ENCODE results near the gene GPRC5B.

GPRC5B gene

DNA sequence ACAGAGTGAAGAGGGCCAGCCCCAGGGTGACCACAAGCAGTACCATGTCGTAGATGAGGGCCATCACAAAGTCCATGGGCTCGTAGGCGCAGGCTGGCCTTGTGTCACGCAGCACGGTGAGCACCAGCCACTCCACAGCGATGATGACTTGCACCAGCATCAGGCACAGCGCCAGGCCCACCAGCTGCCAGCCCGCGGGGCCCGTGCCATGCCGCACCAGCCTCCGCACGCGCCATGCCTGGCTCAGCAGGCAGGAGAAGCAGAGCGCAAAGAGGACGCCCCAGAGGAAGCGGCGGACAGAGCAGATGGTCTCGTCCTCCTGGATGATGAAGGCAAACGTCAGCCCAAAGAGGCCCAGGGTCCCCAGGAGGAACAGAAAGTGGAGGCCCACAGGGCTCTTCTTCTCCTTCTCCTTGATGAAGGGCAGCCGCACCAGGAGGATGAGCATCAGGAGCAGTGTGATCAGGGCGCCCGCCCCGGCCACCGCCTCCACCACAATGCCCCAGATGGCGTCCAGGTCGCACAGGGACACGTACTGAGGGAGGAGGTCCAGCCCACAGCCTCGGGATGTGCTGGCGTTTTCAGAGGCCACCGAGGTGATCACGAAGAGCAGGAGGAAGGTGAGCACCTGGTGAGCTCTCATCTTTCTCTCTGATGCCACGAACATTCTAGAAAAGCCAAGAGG, 12.3 kb downstream of the GPRC5B start:
- no peak for DNase-seq (ENCODE audit: low read depth in 2 of 2)

DNA sequence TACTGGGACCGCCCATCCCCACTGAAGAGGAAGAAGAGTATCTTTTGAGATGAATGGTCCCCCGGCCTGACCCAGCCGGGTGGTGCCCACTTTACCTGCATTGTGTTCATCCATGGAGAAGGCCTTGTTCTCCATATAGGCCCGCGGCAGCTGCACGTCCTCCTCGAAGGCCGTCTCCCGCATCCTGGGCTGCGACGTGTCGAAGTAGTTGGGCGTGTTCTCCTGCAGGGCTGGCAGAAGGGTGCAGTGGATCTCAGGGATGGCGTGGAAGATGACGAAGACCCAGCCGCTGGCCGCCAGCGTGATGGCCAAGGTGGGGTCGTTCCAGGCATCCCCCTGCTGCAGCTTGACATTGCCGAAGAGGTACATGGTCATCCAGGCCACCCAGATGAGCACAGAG, 12.9 kb downstream of the GPRC5B start:
- DNase-seq (ENCODE audit: low read depth in 2 of 2), result no peak

DNA sequence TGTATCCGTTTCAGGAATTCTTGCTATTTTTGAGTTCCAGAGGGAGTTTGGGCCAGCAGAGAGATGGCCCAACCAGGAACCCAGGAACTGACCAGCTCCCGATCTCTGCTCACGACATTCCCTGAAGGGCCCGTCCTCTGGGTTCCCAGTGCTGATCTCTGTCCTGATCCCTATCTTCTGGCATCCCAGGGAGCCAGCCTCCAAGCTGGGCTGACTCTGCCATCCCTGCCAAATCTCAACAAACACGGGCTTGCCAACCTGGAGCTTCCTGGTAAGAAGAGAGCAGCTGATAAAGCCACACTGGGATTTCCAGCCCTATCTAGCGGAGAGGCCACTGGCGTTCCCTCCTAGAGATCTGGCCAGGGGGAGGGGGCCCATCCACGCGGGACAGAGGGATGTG, 16.2 kb downstream of the GPRC5B start:
- DNase-seq (ENCODE audit: low read depth in 2 of 2), result no peak

DNA sequence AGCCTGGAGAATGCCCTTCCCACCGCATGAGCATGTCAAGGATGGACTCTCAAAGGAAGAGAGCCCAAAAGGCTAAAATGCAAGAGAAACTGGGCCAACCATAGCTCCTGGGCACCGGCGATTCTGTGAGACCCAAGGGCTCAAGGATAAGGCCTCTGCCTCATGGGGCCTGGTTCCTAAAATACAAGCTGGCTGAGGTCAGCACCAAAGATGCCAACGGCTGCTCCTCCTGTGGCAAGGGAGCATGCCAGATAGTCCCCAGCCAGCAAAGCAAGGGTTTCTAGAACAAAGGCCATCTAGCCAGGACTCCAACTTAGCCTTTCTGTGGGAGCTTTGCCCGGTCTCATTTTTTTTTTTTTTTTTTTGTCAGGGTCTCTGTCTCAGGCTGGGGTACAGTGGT, 20.1 kb downstream of the GPRC5B start:
- DNase-seq (ENCODE audit: low read depth in 2 of 2), result no peak

DNA sequence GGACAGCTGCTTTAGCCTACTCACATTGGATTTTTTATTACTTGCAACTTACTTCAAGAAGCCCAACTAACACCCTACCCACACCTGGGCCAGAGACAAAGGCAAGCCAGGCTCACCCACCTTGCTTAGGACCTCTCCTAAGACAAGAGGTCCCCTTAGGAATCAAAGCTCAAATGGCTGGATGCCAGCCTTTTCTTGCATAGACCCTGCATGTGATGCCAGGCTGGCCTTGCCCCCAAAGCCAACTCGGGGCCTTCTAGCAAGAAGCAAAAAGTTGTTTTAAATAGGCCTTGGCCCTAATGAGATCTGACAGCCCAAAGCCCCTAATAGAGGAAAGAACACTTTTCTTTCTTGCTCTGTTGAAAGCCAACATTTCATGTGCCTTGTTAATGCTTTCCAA, 20.7 kb downstream of the GPRC5B start:
- DNase-seq (ENCODE audit: low read depth in 2 of 2), result no peak

DNA sequence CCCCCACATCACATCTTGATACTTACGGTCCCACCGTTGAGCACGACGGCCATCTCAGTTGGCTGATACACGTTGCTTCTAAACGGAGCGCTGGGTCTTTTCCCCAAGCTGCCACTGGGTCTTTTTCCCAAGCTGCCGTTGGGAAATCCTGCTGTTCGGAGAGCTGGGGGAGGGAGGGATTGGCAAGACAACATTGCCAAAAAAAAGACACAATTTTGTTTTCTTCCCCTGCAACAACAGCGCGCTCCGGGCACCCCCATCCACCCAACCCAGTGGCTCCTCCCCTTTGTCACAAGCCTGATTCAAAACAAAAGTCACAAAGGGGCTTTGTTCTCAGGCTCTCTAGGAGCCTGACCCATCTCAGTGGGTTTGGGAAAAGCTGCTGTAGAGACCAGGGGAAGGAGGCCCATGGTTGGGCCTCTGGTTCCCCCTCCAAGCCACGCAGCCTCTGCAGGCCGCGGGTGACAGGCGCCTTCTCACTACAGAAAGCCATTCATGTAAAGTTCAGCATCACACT, 22.8 kb downstream of the GPRC5B start:
- DNase-seq (ENCODE audit: low read depth in 2 of 2), result no peak

DNA sequence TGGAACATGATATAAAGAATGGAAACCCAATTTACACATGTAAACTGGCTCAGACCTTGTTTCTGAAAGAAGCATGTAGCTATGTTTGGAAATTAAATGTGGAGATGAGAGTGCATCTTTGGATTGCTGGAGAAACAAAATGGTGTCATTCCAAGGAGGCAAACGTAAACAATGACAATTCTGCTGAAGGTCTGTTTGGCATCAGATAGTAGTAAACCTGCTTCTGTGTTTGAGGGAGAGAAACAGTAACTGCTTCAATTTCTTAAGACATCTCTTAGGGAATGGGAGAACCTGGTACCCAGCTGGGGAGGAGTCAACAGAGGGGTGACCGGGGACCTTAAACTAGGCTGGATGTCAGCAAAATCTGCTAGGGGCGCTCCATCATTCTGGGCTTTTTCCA, 23.5 kb downstream of the GPRC5B start:
- DNase-seq (ENCODE audit: low read depth in 2 of 2), result no peak

DNA sequence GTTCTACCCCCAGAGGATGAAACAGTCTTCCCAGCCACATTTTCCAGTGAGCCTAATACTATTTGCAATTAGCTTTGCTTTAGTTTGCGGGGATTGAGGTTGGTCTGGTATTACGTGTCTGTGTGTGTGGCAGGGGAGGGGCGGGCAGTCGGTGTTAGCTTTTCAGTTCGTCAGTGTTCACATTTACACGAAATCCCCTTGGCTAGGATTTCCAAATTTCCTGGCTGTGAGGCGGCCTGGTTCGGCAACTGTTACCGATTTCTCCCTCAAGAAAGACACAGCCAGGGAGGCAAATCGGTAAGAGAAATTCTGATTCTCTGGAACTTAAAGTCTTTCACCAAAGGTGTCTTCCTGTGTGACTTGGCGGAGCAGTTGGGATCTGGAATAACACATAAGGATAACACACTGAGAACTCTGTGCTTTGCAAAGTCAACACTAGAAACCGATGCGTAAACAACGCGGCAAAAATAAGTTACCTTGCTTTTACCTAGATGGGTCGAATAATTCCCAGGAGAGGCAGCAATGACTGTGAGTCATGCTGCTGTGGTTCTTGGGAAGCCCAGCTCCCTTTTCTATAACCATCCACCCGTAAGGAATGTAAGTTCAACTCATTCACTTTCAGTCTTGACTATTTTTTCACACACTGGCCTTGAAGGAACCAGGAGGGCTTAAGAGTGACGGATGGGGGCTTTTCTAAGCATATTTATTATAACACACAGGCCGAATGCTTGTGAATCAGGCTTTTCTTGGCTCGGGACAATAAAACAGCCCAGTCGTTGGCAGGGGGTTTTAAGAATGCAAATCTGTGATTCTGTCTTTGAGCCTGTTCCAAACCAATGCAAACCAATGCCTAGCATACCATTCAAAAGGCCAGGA, 24.2 kb downstream of the GPRC5B start:
- no peak for DNase-seq (ENCODE audit: low read depth in 2 of 2)

DNA sequence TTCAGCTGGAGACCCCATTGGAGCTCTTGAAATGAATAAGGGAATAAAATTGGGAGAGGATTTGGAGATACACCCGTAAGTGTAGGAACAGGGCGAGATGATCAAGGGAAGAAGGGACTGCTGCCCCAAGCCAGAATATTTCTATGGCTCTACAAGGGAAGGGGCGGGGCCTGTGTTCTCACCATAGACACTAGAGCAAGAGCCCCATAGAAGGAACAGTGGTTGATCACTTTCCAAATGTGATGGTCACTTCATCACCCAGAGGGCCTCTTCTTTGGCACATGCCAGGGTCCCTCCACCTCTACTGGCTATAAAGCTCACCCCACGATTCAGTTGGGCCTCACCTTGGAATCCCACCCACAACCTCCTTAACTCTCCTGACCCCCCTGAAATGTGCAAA, 25.0 kb downstream of the GPRC5B start:
- DNase-seq (ENCODE audit: low read depth in 2 of 2), result no peak

DNA sequence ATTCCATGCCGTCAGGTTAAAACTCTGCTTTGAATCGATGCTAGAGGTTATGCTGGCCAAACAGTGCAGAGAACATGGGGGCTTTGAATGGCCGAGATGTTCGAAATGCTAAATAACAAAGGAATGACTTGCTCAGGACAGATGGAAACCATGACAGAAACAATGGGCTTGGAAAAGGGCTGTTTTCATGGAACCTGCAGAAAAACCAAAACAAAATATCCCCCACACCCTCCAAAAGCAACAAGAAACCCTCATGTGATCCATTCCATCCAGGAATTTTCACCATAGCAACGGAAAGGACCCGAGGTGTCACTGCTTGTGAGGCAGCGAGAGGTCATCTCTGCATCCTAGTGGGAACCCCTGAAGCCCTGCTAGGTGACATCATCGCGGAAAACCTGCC, 25.5 kb downstream of the GPRC5B start:
- DNase-seq (ENCODE audit: low read depth in 2 of 2), result no peak

DNA sequence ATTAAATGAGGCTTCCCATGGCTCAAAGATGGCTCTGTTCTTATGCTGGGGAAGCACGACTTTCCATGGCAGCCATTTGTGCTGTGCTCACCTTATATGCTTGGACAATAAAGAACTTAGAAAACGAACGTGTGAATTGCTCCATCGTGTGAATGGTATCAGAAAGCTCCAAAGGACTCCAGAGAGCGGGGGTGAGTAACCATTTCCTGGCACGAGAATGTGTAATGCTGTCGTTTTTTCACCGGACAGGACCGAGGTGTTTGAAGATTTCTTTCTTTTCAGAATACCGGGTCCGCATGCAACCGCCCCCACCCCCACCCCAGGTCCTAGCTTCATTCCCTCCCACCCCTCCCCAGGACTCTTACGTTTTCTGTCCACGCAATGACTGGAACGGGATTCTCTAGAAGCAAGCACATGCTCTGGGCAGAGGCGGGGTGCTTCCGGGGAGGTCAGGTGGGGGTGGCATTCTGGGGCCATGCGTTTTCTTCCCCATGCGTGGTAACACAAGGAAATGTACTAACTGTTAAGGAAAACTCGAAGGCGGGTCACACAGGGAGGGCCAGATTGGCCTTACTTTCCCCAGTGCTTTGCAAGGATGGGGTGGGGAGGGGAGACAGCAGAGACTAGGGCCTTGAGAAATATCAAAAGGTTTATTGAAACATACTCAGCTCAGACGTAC, 26.2 kb downstream of the GPRC5B start:
- no peak for DNase-seq (ENCODE audit: low read depth in 2 of 2)

DNA sequence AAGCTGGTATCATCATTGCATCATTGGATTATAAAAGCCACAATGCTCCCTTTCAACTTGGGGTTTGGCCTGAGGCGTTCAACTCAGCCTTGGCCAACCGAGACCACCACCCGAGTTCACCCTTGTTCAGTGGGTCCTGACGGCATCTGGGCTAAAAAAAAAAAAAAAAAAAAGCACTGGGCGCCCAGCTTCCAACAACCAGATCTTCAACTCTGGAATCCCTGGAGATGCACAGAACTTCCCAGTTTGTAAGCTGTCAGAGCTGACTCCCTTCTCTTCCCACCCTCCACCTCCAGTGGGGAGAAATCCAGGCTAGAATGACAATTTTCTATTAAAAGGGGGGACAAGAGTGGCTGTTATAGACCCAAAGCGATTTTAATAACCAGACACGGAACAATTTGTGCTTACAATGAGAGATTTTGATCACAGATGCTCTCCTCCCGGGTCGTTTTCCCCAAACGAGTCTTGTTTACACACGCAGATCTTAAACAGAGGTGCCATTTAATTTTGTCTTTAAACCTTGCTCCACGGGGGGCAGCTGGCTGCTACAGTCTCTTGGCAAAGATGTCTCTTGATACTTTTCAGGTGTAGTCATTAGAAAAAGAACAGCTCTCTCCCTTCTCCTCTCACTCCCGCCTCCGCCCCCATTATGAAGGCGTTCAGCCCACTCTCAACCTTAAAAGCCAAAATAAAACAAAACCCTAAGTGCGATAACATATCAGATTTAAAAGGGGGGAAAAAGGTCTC, 26.9 kb downstream of the GPRC5B start:
- no peak for DNase-seq (ENCODE audit: low read depth in 2 of 2)

DNA sequence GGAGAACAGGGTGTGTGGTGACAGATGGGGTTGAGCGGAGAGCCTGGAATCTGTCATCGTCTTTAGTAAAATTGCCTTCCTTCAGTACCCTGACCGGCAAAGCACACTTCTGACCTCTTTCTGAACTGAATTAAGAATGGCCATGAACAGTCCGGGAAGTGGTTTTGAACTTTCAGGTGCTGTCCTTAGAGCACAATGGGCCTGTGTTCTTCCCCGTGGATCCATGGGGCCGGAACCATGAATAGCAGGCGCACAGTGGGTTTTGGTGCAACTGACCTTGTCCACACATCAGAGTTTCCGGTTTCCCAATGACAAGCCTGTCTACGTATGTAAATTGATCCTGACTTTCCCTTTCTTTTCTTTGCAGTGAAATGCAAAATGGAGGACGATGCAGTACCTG, 28.5 kb downstream of the GPRC5B start:
- DNase-seq (ENCODE audit: low read depth in 2 of 2), result no peak

DNA sequence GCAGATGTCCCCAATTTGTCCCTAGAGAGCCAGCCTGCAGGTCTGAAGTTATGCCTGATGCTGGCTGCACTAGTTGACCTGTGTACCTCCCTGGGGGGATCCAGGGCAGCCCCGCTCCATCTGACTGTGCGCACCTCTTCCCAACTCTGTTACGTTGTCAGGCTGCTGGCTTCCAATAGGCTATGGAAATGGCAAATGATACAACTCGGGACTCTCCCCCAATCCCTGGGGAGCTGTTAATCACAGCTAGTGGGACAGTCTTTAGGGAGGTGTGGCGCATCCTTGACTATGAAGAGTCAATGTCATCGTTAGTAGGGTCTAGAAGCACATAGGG, 30.1 kb downstream of the GPRC5B start:
- no peak for DNase-seq (ENCODE audit: low read depth in 2 of 2)

DNA sequence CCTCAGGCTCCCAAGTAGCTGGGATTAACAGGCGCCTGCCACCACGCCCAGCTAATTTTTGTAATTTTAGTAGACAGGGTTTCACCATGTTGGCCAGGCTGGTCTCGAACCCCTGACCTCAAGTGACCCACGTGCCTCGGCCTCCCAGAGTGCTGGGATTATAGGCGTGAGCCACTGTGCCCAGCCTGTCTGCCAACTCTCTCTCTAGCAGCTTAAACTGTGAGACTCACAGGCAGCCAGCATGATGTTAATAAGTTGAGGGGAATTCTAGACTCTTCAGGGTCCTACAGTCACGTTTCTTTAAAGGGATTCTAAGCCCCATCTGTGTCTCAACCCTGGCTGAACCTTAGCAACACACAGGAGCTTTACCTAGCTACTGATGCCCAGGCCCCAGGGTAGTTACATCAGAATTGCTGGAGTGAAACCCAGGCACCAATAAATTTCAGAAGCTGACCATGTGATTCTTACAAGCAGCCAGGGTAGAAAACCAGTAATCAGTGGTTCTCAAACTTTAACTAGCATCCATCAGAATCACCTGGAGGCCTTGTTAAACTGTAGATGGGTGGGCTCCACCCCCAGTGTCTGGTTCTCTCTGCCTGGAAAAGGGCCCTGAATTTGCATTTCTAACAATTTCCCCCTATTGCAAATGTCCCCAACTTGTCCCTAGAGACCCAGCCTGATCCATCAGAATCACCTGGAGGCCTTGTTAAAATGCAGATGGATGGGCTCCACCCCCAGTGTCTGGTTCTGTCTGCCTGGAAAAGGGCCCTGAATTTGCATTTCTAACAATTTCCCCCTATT, 30.7 kb downstream of the GPRC5B start:
- DNase-seq (ENCODE audit: low read depth in 2 of 2), result no peak

DNA sequence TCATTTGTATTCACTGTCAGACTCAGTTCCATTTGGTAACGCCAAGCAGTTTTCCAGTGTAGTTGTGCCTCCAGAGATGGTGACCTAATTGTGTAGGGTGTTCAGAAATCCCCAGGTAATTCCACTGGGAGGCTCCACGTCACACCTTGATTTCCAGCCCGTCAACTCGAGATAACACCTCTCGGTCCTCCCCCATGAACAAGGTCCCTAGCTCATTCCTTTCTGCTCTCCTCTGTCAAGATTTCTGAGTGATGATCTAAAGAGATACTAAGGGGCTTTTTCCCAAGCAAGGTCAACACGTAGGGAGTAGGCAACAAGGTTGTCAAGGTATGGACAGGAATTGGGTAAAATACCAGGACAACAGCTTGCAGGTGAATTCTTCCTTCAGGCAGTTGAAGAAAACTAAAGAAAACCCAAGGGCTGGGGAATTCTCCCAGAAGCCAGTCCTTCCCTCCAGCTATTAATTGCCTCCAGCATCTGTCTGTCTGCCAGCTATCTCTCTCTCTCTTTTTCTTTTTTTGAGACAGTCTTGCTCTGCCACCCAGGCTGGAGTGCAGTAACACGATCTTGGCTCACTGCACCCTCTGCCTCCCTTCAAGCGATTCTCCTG, 31.4 kb downstream of the GPRC5B start:
- no peak for DNase-seq (ENCODE audit: low read depth in 2 of 2)

DNA sequence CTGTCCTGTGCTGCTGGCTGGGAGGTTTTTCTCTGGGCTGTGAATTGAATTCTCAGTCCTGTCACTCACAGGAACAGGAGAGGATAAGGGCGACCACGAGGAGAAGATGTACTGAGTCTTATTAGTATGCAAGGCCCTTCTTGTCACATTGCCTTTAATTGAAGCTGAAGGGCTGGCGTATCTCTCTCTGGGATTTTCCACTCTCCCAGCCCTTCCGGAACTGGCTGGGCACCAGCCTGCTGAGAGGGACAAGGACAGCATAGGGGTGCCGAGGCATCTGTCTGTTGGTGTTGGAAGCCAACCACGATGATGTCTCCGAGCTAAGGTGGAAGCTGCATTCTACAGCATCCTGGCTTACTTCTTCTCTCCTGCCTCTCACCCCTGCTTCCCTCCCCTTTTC, 33.2 kb downstream of the GPRC5B start:
- no peak for DNase-seq (ENCODE audit: low read depth in 2 of 2)

DNA sequence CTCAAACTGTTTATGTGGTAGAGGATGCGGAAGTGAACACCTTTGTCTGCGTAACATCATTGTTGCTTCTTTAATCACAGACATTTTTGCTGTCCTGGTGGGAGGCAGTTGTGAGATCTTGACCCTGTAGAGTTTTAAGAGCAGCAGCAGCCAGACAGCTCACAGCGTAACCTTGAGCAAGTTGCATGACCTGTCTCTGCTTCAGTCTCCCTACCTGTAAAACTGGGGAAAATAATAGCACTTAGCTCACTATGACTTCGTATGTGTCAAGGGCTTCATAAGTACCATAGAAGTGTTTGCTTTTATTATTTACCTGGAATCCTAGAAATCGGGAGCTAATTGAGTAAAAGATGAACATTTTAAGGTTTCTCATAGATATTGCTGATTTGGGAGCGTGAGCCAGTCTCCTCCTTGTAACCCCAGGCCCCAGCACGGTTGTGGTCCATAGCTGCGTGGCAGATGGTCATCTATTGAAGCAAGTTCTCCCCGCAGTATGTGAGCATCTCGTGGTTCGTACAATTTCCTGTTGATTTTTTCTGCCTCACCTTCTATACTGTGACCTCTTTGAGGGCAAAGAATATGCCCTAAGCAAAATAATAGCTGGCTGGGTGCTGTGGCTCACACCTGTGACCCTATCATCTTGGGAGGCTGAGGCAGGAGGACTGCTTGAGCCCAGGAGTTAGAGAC, 34.4 kb downstream of the GPRC5B start:
- DNase-seq (ENCODE audit: low read depth in 2 of 2), result no peak

DNA sequence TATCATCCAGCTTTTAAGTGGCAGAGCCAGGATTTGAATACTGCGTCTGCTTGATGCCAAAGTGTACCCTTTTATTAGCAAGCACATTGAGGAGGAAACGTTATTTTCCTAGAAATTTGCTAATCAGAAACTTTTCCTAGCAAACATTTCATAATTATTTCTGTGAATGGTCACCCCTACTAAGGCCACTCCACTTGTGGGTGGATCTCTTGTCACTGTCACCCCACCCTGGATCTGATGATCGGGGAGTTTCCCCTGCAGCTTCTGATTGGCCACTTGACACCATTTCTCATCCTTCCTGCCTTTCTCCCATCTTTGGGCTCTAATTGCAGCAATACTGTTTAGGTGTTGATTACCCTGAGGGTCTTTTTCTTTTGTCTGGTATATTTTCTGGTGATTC, 35.9 kb downstream of the GPRC5B start:
- no peak for DNase-seq (ENCODE audit: low read depth in 2 of 2)

DNA sequence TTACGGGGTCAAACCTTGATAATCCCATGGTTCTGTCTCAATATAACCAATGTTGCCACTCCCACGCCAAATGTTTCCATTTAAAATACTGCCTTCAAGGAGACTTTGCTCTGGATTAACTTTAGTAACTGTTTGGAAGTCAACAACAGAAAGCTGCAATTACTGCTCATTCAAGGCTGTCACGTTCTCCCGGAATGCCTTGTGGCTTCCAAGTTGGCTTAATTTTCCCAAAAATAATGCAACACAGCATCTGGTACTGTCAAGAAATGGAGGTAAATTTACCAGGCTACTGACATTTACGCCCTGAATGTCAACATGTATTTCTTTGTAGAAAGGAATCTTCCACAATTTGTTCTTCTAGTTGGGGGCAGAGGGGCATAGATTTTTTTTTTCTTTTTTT, 38.2 kb downstream of the GPRC5B start:
- DNase-seq (ENCODE audit: low read depth in 2 of 2), result no peak

All from stimulated activated CD4-positive, alpha-beta T cell treated with anti-CD3 and anti-CD28 coated beads, Interleukin-4, amount 100 ng/mL, for 48 hours (primary cell).